ENCODE measurements around the gene DENND1C. TPM values are rescaled to one million over a fixed set of nuclear protein-coding genes. Genes with fewer than 3 reads are reported as not detected.
A peak's percentile ranks its signal among the peaks of the same experiment; 100 is the strongest.

DENND1C gene
- total and polyA plus RNA-seq, 9 of the 15 experiments (the other 6 are each of a cell fraction or from before 2014, with no cell fraction given), result 0.03 to 1.2 (median 0.32) TPM; not detected in 1

- TF ChIP-seq BCLAF1 (IDR thresholded peaks at IDR 0.05; ENCODE audit: borderline replicate concordance in 1 of 2, control insufficient read depth in 1 of 2, low read depth in 2 of 2, low read length in 1 of 2) (peak in 1 of 2 experiments; percentile 59; a peak in 1 of 4 replicates), PYGO2 (tag; IDR thresholded peaks at IDR 0.05) (0 out of 2 replicates have a peak, but pooled peaks have one; percentile 63), SMARCC2 (IDR thresholded peaks at IDR 0.05; ENCODE audit: low read depth) (peak; percentile 65; the same call in 1 of the 2 replicates), ZNF592 (IDR thresholded peaks at IDR 0.05) (peak; percentile 88; the same call in 1 of the 2 replicates), CBFA2T2 (conservative IDR thresholded peaks at IDR 0.05) (peak; percentile 17; the same call in 1 of the 2 replicates), ADNP (tag; IDR thresholded peaks at IDR 0.05) (peak; percentile 97), SOX6 (IDR thresholded peaks at IDR 0.05) (0 out of 2 replicates have a peak, but pooled peaks have one; percentile 8), HEY1 (CRISPR knock-in tag; IDR thresholded peaks at IDR 0.05; ENCODE audit: borderline replicate concordance) (no peak), NCOA2 (IDR thresholded peaks at IDR 0.05; ENCODE audit: partially characterized antibody in 2 of 2) (peak in 1 of 2 experiments; percentile 57), GATAD2A (IDR thresholded peaks at IDR 0.05) (peak; percentile 61; the same call in 1 of the 2 replicates), FOXK1 (CRISPR knock-in tag; IDR thresholded peaks at IDR 0.05; ENCODE audit: borderline replicate concordance) (0 out of 2 replicates have a peak, but pooled peaks have one; percentile 36), GATAD2B (IDR thresholded peaks at IDR 0.05; ENCODE audit: borderline replicate concordance) (0 out of 2 replicates have a peak, but pooled peaks have one; percentile 21), CHAMP1 (IDR thresholded peaks at IDR 0.05) (peak; percentile 58; the same call in 1 of the 2 replicates), HDAC3 (IDR thresholded peaks at IDR 0.05; ENCODE audit: borderline replicate concordance, partially characterized antibody) (peak; percentile 73), KLF16 (IDR thresholded peaks at IDR 0.05) (no peak), KAT2B (IDR thresholded peaks at IDR 0.05; ENCODE audit: low read depth, low read length) (no peak)
These were observed 48.4 kb upstream of the DENND1C start (continued) for GRCh38 chr19:6529937-6530385.

Data from K562 (cell line).